SU-DHL-6 (cell line): ENCODE results near the gene PTGR3.

Source experiments
- EZH2phosphoT487 ChIP-seq: fragments of 200-600 bp; sonication (generic), shearing (Covaris generic); conservative IDR thresholded peaks from 2 replicates; pipeline ENCODE4 v1.6.1; 2018; ENCODE audit warnings: mild to moderate bottlenecking, antibody characterized with exemption, low read length, moderate library complexity, mixed read lengths
- TF ChIP-seq, protein P1 (sequence below): fragments of 200-600 bp; sonication (generic); IDR thresholded peaks from one replicate; pipeline ENCODE4 v1.5.1; 2017; ENCODE audit warnings: antibody characterized with exemption, mild to moderate bottlenecking, low read length, moderate library complexity; ENCODE audit not compliant: insufficient read depth, poor library complexity, severe bottlenecking

GRCh38 chr18:75238100-75238499 lies 29.2 kb upstream of the PTGR3 start:
- TF ChIP-seq, protein P1, sequence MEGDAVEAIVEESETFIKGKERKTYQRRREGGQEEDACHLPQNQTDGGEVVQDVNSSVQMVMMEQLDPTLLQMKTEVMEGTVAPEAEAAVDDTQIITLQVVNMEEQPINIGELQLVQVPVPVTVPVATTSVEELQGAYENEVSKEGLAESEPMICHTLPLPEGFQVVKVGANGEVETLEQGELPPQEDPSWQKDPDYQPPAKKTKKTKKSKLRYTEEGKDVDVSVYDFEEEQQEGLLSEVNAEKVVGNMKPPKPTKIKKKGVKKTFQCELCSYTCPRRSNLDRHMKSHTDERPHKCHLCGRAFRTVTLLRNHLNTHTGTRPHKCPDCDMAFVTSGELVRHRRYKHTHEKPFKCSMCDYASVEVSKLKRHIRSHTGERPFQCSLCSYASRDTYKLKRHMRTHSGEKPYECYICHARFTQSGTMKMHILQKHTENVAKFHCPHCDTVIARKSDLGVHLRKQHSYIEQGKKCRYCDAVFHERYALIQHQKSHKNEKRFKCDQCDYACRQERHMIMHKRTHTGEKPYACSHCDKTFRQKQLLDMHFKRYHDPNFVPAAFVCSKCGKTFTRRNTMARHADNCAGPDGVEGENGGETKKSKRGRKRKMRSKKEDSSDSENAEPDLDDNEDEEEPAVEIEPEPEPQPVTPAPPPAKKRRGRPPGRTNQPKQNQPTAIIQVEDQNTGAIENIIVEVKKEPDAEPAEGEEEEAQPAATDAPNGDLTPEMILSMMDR = no peak
- TF ChIP-seq EZH2phosphoT487 = no peak
